Measurements from ENCODE around the gene BIRC7. TPM values are rescaled to one million over a fixed set of nuclear protein-coding genes. Genes with fewer than 3 reads are reported as not detected.

Gene BIRC7
- total RNA-seq, 6 experiments from 2014 or later = not detected

GRCh38 chr20:63283397-63284082 is 47.8 kb downstream of the BIRC7 start:
- Histone ChIP-seq H3K27ac (no peak overlapping the region), H3K4me1 (no peaks in the 10 kb centered on the region), H3K9me3 (no peaks in the 10 kb centered on the region), H3K4me3 (no peak overlapping the region), H3K27me3 (no peaks in the 10 kb centered on the region), H3K36me3 (peaks cover 0 to 25% (median 10%) of the 10 kb centered on the region in 4 donors)
- no peak for ATAC-seq
- intact Hi-C loops (cut with DNase I) = no loop called here
- no peak for DNase-seq
- TF ChIP-seq POLR2A (IDR thresholded peaks at IDR 0.05) (no peak), CTCF (IDR thresholded peaks at IDR 0.05) (no peak)
- 100% methylated on average over 3 of the region's 33 CpGs for WGBS (ENCODE audit: insufficient coverage, low coverage, low lambda C conversion rate, missing lambda C conversion rate)

- ATAC-seq (no peak), DNase-seq (no peak)
- intact Hi-C loops (cut with DNase I) = no loop called here
- no peak overlapping the region for H3K27ac ChIP-seq
- TF ChIP-seq CTCF (IDR thresholded peaks at IDR 0.05) = no peak
- TF ChIP-seq POLR2A (IDR thresholded peaks at IDR 0.05) = no peak
- no peaks in the 10 kb centered on the region for H3K27me3 ChIP-seq
- H3K36me3 ChIP-seq = peaks cover 0 to 21% (median 8%) of the 10 kb centered on the region in 4 donors
- no CpG with 5 or more reads among the region's 14 CpGs for WGBS (ENCODE audit: insufficient coverage, low coverage, low lambda C conversion rate, missing lambda C conversion rate)
- H3K4me1 ChIP-seq = no peaks in the 10 kb centered on the region
- no peaks in the 10 kb centered on the region for H3K9me3 ChIP-seq
- H3K4me3 ChIP-seq = no peak overlapping the region
Measured at GRCh38 chr20:63284083-63284440, 48.4 kb downstream of the BIRC7 start.

- ATAC-seq (peak in 1 of 4 donors; percentile 12), DNase-seq (no peak)
- H3K36me3 ChIP-seq = peaks cover 0 to 16% (median 5%) of the 10 kb centered on the region in 4 donors
- 67% methylated on average over 3 of the region's 25 CpGs for WGBS (ENCODE audit: insufficient coverage, low coverage, low lambda C conversion rate, missing lambda C conversion rate)
- no peaks in the 10 kb centered on the region for H3K9me3 ChIP-seq
- TF ChIP-seq CTCF (IDR thresholded peaks at IDR 0.05) (no peak), POLR2A (IDR thresholded peaks at IDR 0.05) (no peak)
- no peak overlapping the region for H3K27ac ChIP-seq
- no peak overlapping the region for H3K4me3 ChIP-seq
- intact Hi-C loops (cut with DNase I) = no loop called here
- H3K4me1 ChIP-seq = no peaks in the 10 kb centered on the region
- no peaks in the 10 kb centered on the region for H3K27me3 ChIP-seq
Measured at GRCh38 chr20:63284544-63284949, 48.8 kb downstream of the BIRC7 start.

- H3K9me3 ChIP-seq = no peaks in the 10 kb centered on the region
- TF ChIP-seq POLR2A (IDR thresholded peaks at IDR 0.05) = no peak
- no peak for TF ChIP-seq CTCF (IDR thresholded peaks at IDR 0.05)
- H3K4me1 ChIP-seq = no peaks in the 10 kb centered on the region
- no peak for ATAC-seq
- intact Hi-C loops (cut with DNase I) = no loop called here
- H3K27ac ChIP-seq = no peak overlapping the region
- H3K36me3 ChIP-seq = peaks cover 0 to 16% (median 3%) of the 10 kb centered on the region in 4 donors
- no peak overlapping the region for H3K4me3 ChIP-seq
- WGBS (ENCODE audit: insufficient coverage, low coverage, low lambda C conversion rate, missing lambda C conversion rate) = no CpG with 5 or more reads among the region's 13 CpGs
- DNase-seq = no peak
- H3K27me3 ChIP-seq = no peaks in the 10 kb centered on the region
Measured at GRCh38 chr20:63284981-63285524, 49.3 kb downstream of the BIRC7 start.

Measured in right lobe of liver (tissue), 6 donors.